NT2/D1 (cell line): ENCODE data around the gene PUDP.

Experiments used
- YY1 ChIP-seq: IDR thresholded peaks from 2 replicates; pipeline ENCODE4 v1.6.1; 2011; ENCODE audit not compliant: insufficient read length, insufficient read depth
- ZNF274 ChIP-seq: IDR thresholded peaks from 2 replicates; pipeline ENCODE4 v1.6.1; 2011; ENCODE audit warnings: mild to moderate bottlenecking, low read depth, low read length

DNA sequence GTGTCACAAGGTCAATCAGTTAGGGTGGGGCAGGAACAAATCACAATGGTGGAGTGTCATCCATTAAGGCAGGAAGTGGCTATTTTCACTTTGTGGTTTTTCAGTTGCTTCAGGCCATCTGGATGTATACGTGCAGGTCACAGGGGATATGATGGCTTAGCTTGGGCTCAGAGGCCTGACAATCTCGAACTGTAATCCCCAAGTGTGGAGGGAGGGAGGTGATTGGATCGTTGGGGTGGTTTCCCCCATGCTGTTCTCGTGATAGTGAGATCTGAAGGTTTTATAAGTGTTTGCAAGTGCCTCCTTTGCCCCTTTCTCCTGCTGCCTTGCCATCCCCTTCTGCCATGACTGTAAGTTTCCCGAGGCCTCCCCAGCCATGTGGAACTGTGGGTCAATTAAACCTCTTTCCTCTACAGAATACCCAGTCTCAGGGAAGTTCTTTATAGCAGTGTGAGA lies 37.1 kb downstream of the PUDP start:
- no peak for TF ChIP-seq YY1
- no peak for TF ChIP-seq ZNF274
